Measurements from ENCODE around the gene MCM9. TPM values are rescaled to one million over a fixed set of nuclear protein-coding genes. Genes with fewer than 3 reads are reported as not detected.

Gene MCM9
- total and polyA plus RNA-seq, 5 donors from 2014 or later, result 18.5 to 57.3 (median 21.3) TPM

- no peaks in the 10 kb centered on the region for H3K36me3 ChIP-seq (ENCODE audit: control insufficient read depth, insufficient read depth, low read length)
- no peaks in the 10 kb centered on the region for H3K9me3 Mint-ChIP-seq
- no peak overlapping the region for H3K27ac Mint-ChIP-seq
- no peak for DNase-seq
- peaks cover 6% of the 10 kb centered on the region for H3K36me3 Mint-ChIP-seq
- H3K27me3 ChIP-seq (ENCODE audit: control insufficient read depth, insufficient read depth, low read length), result no peaks in the 10 kb centered on the region
- no peaks in the 10 kb centered on the region for H3K9me3 ChIP-seq (ENCODE audit: control insufficient read depth in 2 of 2, low read length in 2 of 2)
- H3K4me3 ChIP-seq (ENCODE audit: low read depth, low read length), result no peak overlapping the region
- H3K4me1 ChIP-seq (ENCODE audit: control insufficient read depth, insufficient read depth, low read length, poor library complexity, severe bottlenecking), result no peaks in the 10 kb centered on the region
- H3K4me1 Mint-ChIP-seq, result no peaks in the 10 kb centered on the region
- no peak overlapping the region for H3K27ac ChIP-seq (ENCODE audit: insufficient read depth, low read length, poor library complexity, severe bottlenecking)
- no peak overlapping the region for H3K4me3 Mint-ChIP-seq
- no peaks in the 10 kb centered on the region for H3K27me3 Mint-ChIP-seq
- no peak for ATAC-seq (ENCODE audit: low read depth in 2 of 2)
Observed at GRCh38 chr6:118970866-118971265, 35.9 kb upstream of the MCM9 start.

GRCh38 chr6:118968416-118968815, 33.5 kb upstream of the MCM9 start:
- no peak overlapping the region for H3K4me3 Mint-ChIP-seq

GRCh38 chr6:118967239-118967638, 32.3 kb upstream of the MCM9 start:
- Histone ChIP-seq H3K9me3 (ENCODE audit: control insufficient read depth in 2 of 2, low read length in 2 of 2) (no peaks in the 10 kb centered on the region), H3K36me3 (ENCODE audit: control insufficient read depth, insufficient read depth, low read length) (no peaks in the 10 kb centered on the region), H3K27ac (ENCODE audit: insufficient read depth, low read length, poor library complexity, severe bottlenecking) (no peak overlapping the region), H3K4me1 (ENCODE audit: control insufficient read depth, insufficient read depth, low read length, poor library complexity, severe bottlenecking) (no peaks in the 10 kb centered on the region), H3K27me3 (ENCODE audit: control insufficient read depth, insufficient read depth, low read length) (no peaks in the 10 kb centered on the region), H3K4me3 (ENCODE audit: low read depth, low read length) (no peak overlapping the region)
- no peak for ATAC-seq (ENCODE audit: low read depth in 2 of 2)
- no peak for DNase-seq
- no peaks in the 10 kb centered on the region for H3K36me3 Mint-ChIP-seq
- no peak overlapping the region for H3K4me3 Mint-ChIP-seq
- no peaks in the 10 kb centered on the region for H3K4me1 Mint-ChIP-seq
- H3K27ac Mint-ChIP-seq, result no peak overlapping the region
- H3K27me3 Mint-ChIP-seq, result no peaks in the 10 kb centered on the region
- H3K9me3 Mint-ChIP-seq, result no peaks in the 10 kb centered on the region

More at GRCh38 chr6:118968416-118968815, 33.5 kb upstream of the MCM9 start:
- Mint-ChIP-seq H3K9me3 (no peaks in the 10 kb centered on the region), H3K4me1 (no peaks in the 10 kb centered on the region), H3K27me3 (no peaks in the 10 kb centered on the region), H3K36me3 (no peaks in the 10 kb centered on the region), H3K27ac (no peak overlapping the region)
- Histone ChIP-seq H3K36me3 (ENCODE audit: control insufficient read depth, insufficient read depth, low read length) (no peaks in the 10 kb centered on the region), H3K9me3 (ENCODE audit: control insufficient read depth in 2 of 2, low read length in 2 of 2) (no peaks in the 10 kb centered on the region), H3K27me3 (ENCODE audit: control insufficient read depth, insufficient read depth, low read length) (no peaks in the 10 kb centered on the region), H3K4me1 (ENCODE audit: control insufficient read depth, insufficient read depth, low read length, poor library complexity, severe bottlenecking) (no peaks in the 10 kb centered on the region), H3K27ac (ENCODE audit: insufficient read depth, low read length, poor library complexity, severe bottlenecking) (no peak overlapping the region), H3K4me3 (ENCODE audit: low read depth, low read length) (no peak overlapping the region)
- ATAC-seq (ENCODE audit: low read depth in 2 of 2) (no peak), DNase-seq (peak in 2 of 3 donors; percentile 7 to 26)

- no peaks in the 10 kb centered on the region for H3K36me3 ChIP-seq (ENCODE audit: control insufficient read depth, insufficient read depth, low read length)
- H3K36me3 Mint-ChIP-seq, result no peaks in the 10 kb centered on the region
- H3K27ac ChIP-seq (ENCODE audit: insufficient read depth, low read length, poor library complexity, severe bottlenecking), result no peak overlapping the region
- no peaks in the 10 kb centered on the region for H3K9me3 ChIP-seq (ENCODE audit: control insufficient read depth in 2 of 2, low read length in 2 of 2)
- H3K27me3 Mint-ChIP-seq, result no peaks in the 10 kb centered on the region
- no peaks in the 10 kb centered on the region for H3K9me3 Mint-ChIP-seq
- ATAC-seq (ENCODE audit: low read depth in 2 of 2) (no peak), DNase-seq (no peak)
- no peaks in the 10 kb centered on the region for H3K4me1 Mint-ChIP-seq
- no peaks in the 10 kb centered on the region for H3K27me3 ChIP-seq (ENCODE audit: control insufficient read depth, insufficient read depth, low read length)
- H3K27ac Mint-ChIP-seq, result no peak overlapping the region
- H3K4me3 Mint-ChIP-seq, result no peak overlapping the region
- no peaks in the 10 kb centered on the region for H3K4me1 ChIP-seq (ENCODE audit: control insufficient read depth, insufficient read depth, low read length, poor library complexity, severe bottlenecking)
- no peak overlapping the region for H3K4me3 ChIP-seq (ENCODE audit: low read depth, low read length)
Observed at GRCh38 chr6:118965843-118966370, 30.9 kb upstream of the MCM9 start.

GRCh38 chr6:118965371-118965770, 30.4 kb upstream of the MCM9 start:
- Mint-ChIP-seq H3K27ac (no peak overlapping the region), H3K4me1 (no peaks in the 10 kb centered on the region), H3K9me3 (no peaks in the 10 kb centered on the region), H3K4me3 (no peak overlapping the region), H3K36me3 (no peaks in the 10 kb centered on the region), H3K27me3 (no peaks in the 10 kb centered on the region)
- DNase-seq (no peak), ATAC-seq (ENCODE audit: low read depth in 2 of 2) (no peak)
- Histone ChIP-seq H3K4me3 (ENCODE audit: low read depth, low read length) (no peak overlapping the region), H3K27ac (ENCODE audit: insufficient read depth, low read length, poor library complexity, severe bottlenecking) (no peak overlapping the region), H3K9me3 (ENCODE audit: control insufficient read depth in 2 of 2, low read length in 2 of 2) (no peaks in the 10 kb centered on the region), H3K27me3 (ENCODE audit: control insufficient read depth, insufficient read depth, low read length) (no peaks in the 10 kb centered on the region), H3K4me1 (ENCODE audit: control insufficient read depth, insufficient read depth, low read length, poor library complexity, severe bottlenecking) (no peaks in the 10 kb centered on the region), H3K36me3 (ENCODE audit: control insufficient read depth, insufficient read depth, low read length) (no peaks in the 10 kb centered on the region)

GRCh38 chr6:118963003-118963402, 28.0 kb upstream of the MCM9 start:
- ATAC-seq (ENCODE audit: low read depth in 2 of 2) (no peak), DNase-seq (peak in 2 of 3 donors; percentile 22 to 23)
- H3K27me3 ChIP-seq (ENCODE audit: control insufficient read depth, insufficient read depth, low read length), result no peaks in the 10 kb centered on the region
- H3K36me3 ChIP-seq (ENCODE audit: control insufficient read depth, insufficient read depth, low read length), result no peaks in the 10 kb centered on the region
- Mint-ChIP-seq H3K36me3 (no peaks in the 10 kb centered on the region), H3K4me1 (peaks cover 0 to 12% (median 7%) of the 10 kb centered on the region in 4 donors), H3K9me3 (no peaks in the 10 kb centered on the region), H3K27ac (no peak overlapping the region), H3K27me3 (no peaks in the 10 kb centered on the region), H3K4me3 (no peak overlapping the region)
- H3K9me3 ChIP-seq (ENCODE audit: control insufficient read depth in 2 of 2, low read length in 2 of 2), result no peaks in the 10 kb centered on the region
- no peaks in the 10 kb centered on the region for H3K4me1 ChIP-seq (ENCODE audit: control insufficient read depth, insufficient read depth, low read length, poor library complexity, severe bottlenecking)
- H3K27ac ChIP-seq (ENCODE audit: insufficient read depth, low read length, poor library complexity, severe bottlenecking), result no peak overlapping the region
- H3K4me3 ChIP-seq (ENCODE audit: low read depth, low read length), result no peak overlapping the region

GRCh38 chr6:118959903-118960302, 24.9 kb upstream of the MCM9 start:
- peaks cover 0 to 12% (median 7%) of the 10 kb centered on the region in 4 donors for H3K4me1 Mint-ChIP-seq

GRCh38 chr6:118953391-118953790, 18.4 kb upstream of the MCM9 start:
- no peak for DNase-seq

More at GRCh38 chr6:118959903-118960302, 24.9 kb upstream of the MCM9 start:
- no peaks in the 10 kb centered on the region for H3K27me3 Mint-ChIP-seq
- no peak for ATAC-seq (ENCODE audit: low read depth in 2 of 2)
- no peaks in the 10 kb centered on the region for H3K36me3 ChIP-seq (ENCODE audit: control insufficient read depth, insufficient read depth, low read length)
- no peaks in the 10 kb centered on the region for H3K9me3 Mint-ChIP-seq
- H3K4me3 Mint-ChIP-seq, result no peak overlapping the region
- H3K27ac Mint-ChIP-seq, result no peak overlapping the region
- no peak overlapping the region for H3K27ac ChIP-seq (ENCODE audit: insufficient read depth, low read length, poor library complexity, severe bottlenecking)
- no peaks in the 10 kb centered on the region for H3K9me3 ChIP-seq (ENCODE audit: control insufficient read depth in 2 of 2, low read length in 2 of 2)
- no peaks in the 10 kb centered on the region for H3K27me3 ChIP-seq (ENCODE audit: control insufficient read depth, insufficient read depth, low read length)
- H3K36me3 Mint-ChIP-seq, result no peaks in the 10 kb centered on the region
- H3K4me1 ChIP-seq (ENCODE audit: control insufficient read depth, insufficient read depth, low read length, poor library complexity, severe bottlenecking), result no peaks in the 10 kb centered on the region
- no peak overlapping the region for H3K4me3 ChIP-seq (ENCODE audit: low read depth, low read length)
- no peak for DNase-seq

More at GRCh38 chr6:118953391-118953790, 18.4 kb upstream of the MCM9 start:
- Histone ChIP-seq H3K9me3 (ENCODE audit: control insufficient read depth in 2 of 2, low read length in 2 of 2) (peaks cover 0 to 7% of the 10 kb centered on the region in 2 experiments), H3K4me1 (ENCODE audit: control insufficient read depth, insufficient read depth, low read length, poor library complexity, severe bottlenecking) (no peaks in the 10 kb centered on the region), H3K4me3 (ENCODE audit: low read depth, low read length) (no peak overlapping the region), H3K27me3 (ENCODE audit: control insufficient read depth, insufficient read depth, low read length) (no peaks in the 10 kb centered on the region), H3K27ac (ENCODE audit: insufficient read depth, low read length, poor library complexity, severe bottlenecking) (no peak overlapping the region), H3K36me3 (ENCODE audit: control insufficient read depth, insufficient read depth, low read length) (no peaks in the 10 kb centered on the region)
- H3K4me1 Mint-ChIP-seq, result peaks cover 0 to 3% (median 1%) of the 10 kb centered on the region in 4 donors
- H3K27ac Mint-ChIP-seq, result no peak overlapping the region
- peaks cover 0 to 11% (median 0%) of the 10 kb centered on the region in 7 donors for H3K9me3 Mint-ChIP-seq
- H3K4me3 Mint-ChIP-seq, result no peak overlapping the region
- peaks cover 5% of the 10 kb centered on the region for H3K36me3 Mint-ChIP-seq
- ATAC-seq (ENCODE audit: low read depth in 2 of 2), result no peak
- no peaks in the 10 kb centered on the region for H3K27me3 Mint-ChIP-seq
